Fibroblast of skin of left quadriceps (primary cell): Measurements from ENCODE around the gene TRPM1.

Source experiments
- DNase-seq, 2 experiments: peaks; one replicate each; pipeline ENCODE4 v3.0.0-alpha.2; 2013; ENCODE audit warnings: low read depth in 2 of 2

The TRPM1 gene

DNA sequence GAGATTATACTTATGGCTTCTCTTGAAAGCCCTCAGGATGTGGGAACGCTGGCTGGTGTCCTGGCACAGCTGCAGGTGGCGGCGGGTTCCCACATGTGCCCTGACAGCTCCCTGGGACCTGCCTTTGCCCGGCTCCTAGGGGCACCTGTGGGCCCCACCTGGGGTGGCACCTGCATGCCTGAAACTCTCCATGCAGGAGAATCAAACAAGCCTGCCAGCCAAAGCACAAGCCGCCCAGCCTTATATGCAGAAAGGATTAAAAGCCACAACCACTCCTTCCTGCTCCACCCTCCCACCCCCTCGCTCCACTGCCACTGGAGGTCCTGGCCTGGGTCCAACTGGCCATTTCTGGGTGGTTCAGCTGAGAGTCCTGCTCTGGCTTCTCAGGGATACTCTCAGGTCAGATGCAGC, 18.1 kb downstream of the TRPM1 start:
- DNase-seq = no peak

DNA sequence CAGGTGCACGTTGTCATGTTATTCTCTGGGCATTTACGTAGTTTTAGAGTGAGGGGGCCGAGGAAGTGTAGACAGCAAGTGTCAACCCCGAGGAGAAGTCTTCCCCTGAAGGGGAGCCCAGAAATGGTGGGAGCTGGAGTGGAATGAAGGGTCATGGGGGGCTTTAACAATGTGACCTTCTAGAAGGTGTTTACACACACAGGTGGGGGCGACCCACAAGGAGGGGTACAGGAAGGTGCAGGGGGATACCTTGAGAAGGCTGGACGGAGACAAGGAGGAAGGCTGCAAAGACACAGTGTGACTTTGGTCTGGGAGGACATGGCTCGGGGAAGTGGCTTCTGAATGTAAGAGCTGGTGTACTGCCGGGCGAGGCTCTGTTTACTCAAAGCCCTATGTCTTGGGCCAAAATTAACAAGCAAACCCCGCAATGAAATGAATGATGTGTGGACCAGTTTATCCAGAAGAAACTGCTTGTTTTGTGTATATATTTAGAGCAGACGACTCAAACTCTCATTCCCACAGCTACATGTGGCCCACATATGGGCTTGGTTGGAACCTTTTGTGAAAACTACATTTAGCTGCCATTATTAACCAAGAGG, 18.7 kb downstream of the TRPM1 start:
- DNase-seq = peak; percentile 38 to 39

DNA sequence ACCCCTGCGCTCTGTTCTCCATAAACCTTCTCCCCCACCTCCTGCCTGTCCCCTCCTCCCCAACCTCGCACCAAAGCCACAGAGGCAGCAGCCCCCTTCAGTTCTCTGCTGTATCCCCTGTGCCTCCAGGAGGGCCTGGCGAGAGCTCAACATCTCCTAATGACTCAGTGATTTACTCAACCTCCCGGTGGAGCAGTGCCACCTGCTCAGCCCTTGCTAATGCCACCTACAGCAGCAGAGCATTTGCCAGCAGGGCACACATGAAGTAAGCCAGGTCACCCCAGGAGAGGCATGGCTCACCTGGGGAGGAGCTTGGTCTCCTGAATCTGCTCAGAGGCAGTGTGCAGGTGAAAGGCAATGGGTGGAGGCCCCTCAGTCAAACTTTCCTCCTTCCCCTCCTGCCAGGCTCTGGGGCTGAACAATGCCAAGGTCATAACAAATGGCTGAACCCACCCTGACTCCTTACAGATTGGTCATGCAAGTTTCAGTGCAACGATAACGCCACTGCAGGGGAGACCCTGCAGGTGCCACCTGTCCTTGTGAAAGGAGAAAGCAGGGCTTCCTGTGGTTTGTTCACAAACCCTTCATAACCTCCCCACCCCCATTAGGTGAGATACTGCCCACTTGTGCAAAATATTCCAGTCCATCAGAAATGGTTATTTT, 19.8 kb downstream of the TRPM1 start:
- no peak for DNase-seq

DNA sequence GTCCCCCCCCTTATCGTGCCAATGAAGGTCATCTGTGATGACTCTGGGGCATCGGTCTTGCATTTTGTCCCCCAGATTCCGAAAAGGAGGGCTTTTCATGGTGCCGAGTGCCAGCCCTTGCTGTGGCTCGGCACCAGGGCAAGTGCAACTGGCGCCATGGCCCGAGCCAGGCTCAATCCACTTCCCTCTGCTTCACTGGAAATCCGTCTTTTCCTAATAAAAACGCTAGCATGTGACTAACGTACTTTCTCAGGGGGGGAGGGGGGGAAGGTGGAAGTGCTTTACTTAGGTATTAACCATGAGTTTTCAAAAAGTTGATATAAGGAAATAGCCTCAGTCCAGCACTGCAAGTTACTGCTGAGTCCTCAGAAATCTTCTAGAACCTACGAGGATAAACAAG, 20.5 kb downstream of the TRPM1 start:
- no peak for DNase-seq

DNA sequence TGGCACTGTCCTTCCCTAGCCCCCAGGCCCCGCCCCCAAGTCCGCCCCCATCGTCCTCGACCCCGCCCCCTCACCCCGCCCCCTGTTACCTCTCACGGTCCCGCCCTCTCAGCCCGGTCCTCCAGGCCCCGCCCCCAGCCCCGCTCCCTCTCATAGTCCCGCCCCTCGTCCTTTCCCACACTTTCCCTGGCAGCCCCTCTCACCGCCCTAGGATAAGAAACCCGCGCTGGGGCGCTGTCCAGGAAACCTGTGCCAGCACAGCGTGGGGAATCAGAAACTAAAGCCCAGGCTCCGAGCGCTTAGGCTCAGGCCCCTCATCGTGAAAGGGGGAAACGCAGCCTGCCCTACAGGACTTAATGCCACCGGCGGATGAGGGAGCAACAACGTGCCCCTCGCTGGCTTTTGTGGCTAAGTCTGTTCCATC, 20.9 kb downstream of the TRPM1 start:
- no peak for DNase-seq

DNA sequence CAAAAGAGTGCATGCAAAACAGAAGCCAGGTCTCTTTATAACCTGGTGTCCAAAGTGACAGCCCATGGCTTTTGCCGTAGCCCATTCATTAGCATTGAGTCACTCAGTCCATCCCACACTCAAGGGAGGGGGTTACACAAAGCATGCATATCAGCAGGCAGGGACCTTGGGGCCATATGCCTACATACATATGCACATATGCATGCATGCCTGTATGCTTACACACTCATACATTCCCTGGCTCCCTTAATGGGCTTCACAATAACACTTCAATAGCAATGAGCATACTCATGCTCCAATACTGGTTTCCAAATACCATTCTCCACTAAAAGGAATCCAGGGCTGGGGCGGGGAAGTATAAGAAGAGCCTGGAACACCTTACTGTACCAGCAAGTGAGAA, 22.0 kb downstream of the TRPM1 start:
- DNase-seq = peak; percentile 73 to 74

DNA sequence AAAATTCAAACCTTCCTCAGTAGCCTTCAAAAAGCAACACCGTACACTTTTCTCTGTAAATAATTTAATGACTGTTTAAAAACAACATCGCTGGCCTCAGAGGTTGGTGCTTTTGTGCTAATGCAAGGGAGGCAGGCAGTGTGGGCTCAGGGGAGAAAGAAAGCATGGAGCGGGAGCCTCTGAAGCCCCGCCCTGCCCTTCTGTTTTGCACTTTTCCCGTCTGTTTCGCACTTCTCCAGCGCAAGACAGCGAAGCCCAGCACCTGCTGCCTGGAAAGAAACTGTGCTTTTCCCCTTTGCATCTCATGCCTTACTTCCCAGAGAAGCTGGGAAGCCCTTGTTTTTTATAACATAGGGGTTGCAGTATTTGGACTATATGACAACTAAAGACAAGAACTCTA, 23.1 kb downstream of the TRPM1 start:
- no peak for DNase-seq

DNA sequence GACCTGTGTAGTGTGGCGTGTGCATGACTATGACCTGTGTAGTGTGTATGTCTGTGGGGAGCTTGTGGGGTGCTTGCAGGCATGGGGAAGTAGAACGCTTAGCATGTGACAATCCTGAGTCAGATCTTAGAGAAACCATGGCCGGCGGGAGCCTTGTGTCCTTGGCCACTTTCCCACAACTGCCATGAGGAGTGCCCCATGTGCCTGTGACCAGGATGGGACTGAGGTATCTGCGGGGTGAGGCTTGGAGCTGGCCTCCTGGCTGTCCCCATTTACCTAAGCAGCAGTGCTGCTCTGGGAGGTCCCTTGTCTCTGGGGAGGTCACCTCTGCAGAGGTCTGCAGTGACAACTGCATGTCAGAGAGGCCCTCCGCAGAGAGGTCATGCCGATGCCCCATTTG, 23.6 kb downstream of the TRPM1 start:
- no peak for DNase-seq

DNA sequence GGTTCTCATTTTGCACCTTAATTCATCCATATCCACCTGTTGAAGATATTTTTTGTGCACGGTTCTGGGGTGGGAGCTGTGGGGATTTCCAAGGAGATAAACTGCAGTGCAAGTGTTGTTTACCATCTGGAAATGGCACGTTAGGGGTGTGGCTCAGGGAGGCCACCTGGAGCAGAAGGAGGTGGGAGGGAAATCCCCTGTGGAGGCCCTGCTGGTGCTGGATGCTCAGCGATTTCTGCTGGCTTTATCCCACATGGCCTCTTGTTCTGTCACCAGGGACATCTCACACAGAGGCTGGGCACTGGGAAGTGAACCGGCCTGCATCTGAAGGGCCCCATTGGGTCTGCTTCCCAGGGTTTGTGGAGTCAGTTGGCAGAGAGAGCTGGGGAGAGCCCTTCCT, 24.3 kb downstream of the TRPM1 start:
- no peak for DNase-seq

DNA sequence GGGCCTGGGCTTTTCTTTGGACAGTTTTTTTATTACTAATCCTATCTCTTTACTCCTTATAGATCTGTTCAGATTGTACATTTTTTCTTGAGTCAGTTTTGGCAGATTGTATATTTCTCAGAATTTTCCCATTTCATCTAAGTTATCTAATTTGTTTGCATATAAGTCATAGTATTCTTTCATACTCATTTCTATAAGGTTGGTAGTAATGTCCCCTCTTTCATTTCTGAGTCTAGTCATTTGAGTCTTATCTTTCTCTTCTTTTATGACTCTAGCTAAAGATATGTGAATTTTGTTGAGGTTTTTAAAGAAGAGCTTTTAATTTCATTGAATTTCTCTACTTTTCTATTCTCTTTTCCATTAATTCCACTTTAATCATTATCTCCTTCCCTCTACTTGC, 27.2 kb downstream of the TRPM1 start:
- no peak for DNase-seq

DNA sequence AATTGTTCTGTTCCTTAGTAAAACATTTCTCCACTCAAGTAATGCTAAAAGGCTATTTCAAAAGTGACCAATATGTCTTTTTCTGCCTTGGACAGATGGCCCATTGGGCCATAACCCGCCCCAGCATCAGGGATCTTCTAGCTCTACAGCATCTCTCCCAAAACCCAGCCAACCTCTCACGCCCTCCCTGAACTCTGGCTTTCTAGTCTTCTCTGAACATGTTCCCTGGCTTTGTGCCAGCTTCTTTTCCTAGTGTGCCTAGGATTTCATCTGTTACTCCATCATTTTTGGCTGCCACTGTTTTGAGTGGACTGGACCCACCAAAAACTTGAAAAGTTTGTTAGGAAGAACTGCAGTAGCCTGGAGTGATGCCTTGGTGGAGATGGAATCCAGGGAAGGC, 30.7 kb downstream of the TRPM1 start:
- DNase-seq = no peak

DNA sequence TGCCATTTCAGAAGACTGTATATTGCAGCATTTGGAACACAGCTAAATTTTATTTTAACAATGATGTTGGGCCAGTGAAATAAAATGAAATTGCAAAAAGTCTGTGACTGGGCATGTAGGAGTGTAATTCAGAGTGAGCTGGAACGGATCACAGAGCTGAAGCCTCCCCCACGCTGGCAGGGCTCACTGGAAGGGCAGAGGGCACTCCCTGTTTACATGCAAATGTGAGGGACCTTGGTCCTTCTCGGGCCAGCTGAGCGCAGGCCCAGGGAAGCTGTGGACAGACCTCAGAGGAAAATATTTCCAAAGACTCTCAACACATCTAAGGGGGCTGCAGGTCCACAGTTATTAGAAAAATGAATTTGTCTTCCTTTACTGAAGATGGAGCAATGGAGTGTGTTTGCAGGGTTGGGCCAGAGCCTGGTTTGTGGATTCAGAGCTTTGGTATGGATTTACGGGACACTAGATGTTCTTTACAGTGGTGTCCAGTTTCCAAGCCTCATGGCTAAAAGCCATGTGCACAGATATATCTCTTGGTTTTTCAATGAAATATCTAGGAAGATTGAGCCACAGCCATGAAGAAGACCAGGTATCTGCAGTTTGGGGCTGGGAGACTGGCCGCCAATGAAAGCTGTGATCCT, 32.0 kb downstream of the TRPM1 start:
- DNase-seq = no peak

DNA sequence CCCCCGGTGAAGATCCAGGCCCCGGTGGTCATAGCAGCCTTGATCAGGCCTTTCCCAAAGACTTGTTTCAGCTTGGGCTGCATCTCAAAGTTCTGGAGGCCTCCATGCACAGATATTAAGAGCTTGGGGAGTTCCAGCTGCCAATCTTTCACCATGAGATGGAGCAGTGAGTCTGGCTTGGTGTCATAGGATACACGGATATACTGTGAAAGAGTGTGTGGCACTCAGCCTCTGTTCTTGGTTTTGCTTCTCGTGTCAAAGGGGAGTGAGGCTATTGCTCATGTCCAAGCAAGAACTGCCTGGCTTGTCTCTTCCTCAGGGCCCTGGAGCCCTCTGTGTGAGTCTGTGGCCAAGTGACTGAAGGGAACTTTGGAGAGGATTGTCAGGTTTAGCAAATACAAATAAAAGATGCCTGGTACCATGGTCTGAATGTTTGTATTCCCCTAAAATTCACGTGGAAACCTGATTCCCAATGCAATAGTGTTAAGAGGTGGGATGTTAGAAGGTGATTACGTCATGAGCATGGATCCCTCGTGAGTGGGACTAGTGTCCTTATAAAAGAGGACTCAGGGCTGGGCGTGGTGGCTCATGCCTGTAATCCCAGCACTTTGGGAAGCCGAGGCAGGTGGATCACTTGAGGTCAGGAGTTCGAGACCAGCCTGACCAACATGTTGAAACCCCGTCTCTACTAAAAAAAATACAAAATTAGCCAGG, 33.5 kb downstream of the TRPM1 start:
- no peak for DNase-seq

DNA sequence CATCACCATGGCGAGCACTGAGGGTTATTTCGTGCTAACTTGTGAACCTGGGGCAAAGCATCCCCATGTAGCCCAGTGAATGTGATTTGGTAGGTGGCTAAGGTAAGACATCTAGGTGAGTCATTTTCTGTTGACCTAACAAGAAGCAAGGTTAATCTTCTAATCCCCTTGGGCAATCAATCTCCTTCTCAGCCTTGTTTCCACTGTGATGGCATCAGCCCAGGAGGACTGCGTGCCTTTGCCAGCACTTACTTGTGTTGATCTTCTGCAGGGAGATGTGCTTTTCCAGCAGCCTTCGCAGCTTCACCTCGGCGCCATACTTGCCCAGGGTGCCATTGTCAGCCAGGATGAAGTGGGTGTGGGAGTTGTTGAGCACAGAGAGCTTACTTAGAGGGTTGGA, 35.7 kb downstream of the TRPM1 start:
- DNase-seq = no peak

DNA sequence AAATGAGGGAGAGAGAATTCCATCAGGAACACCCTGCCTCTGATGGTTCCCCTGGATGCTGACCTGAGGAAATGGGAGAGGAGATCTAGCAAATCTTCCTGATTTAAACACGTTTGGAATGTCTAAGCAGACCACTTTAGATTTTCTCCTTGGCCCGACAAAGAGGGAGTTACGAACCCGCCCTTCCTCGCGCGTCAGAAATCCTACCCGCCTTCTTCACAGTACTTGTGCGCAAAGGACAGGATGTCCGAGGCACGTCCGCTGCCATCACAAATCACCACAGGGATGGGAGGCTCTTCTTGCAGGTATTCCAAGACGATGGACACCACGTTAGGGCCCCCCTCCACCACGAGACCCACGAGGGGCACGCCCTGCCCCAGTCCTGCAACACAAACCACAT, 38.6 kb downstream of the TRPM1 start:
- no peak for DNase-seq

DNA sequence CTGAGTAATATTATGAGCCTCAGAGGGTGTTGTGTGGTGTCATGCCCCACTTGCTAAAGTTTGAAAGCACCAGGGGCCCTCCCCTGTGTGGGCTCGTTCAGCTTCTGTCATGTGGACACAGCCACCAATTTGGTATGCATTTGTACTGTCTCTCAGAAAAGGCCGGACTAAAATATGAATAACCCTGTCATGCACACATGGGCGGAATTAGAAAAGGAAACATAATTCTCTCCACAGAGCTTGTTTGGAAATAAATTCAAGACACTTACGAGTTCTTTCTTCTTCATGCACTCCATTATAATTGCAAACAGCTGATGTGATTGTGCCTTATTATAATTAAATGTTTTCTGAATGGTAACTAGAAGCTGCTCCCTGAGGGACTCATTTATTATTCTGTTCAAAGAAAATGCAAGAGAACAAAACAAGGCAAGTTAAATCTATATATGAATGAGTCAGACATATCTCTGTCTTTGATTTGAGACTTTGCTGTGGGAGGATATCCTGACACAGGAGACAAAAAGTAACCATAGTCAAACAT, 39.1 kb downstream of the TRPM1 start:
- peak; percentile 89 to 91 for DNase-seq

DNA sequence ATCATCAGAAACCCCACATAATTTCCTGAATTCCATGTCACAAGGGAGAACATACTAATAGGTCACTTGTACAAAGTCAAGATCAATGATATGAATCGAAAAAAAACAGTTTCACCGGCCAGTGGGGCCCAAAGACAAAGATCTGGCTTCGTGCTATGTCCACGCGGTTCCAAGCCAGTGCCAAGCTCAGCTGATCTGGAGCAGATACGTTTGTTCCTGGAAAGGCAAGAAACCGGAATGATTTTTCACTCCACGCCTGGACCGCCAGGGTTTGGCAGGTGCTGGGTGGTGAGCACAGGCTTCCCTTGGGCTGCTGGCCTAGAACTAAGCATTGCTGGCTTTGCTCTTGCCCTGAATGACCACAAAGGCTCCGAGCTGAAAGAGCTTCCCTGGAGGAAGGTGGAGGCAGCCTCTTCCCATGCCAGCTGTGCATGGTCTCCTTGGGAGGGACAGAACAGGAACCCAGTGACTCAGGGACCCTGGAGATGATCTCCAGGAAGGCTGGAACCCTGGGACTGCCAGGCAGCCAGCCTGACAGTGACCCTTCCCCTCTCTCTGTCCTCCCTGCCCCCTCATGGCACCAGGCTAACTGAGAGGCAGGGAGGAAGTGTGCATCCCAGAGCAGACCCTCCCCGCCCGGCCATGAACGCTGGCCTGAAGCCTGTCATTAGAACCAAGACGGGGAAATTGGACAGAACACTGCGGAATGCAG, 40.9 kb downstream of the TRPM1 start:
- no peak for DNase-seq

DNA sequence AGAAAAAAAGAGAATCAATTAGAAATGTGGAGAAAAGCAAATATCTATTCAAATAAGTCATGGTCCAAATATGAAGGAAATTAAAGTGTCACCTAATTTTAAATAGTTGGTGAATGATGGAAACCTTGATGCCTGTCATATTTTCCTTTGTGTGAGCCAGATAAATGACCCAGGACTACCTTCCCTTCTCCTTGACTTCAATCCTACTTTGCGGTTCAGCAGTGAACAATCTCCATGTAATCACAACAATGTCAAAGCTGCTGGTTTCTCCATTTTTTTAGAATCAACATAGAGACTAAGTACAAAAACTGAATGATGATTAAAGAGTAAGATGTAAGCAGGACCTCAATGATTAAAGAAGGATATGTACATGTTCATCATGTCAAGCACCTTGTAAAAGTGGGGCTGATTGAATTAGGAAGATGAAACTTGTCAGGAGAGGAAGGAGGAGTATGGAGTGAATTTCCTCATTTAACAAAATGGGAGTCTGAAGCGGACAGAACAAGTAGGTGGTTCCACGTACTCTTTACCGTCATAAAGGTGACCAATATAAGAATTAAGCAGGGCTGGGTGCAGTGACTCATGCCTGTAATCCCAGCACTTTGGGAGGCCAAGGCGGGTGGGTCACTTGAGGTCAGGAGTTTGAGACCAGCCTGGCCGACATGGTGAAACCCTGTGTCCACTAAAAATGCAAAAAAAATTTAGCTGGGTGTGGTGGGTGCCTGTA, 43.1 kb downstream of the TRPM1 start:
- no peak for DNase-seq

DNA sequence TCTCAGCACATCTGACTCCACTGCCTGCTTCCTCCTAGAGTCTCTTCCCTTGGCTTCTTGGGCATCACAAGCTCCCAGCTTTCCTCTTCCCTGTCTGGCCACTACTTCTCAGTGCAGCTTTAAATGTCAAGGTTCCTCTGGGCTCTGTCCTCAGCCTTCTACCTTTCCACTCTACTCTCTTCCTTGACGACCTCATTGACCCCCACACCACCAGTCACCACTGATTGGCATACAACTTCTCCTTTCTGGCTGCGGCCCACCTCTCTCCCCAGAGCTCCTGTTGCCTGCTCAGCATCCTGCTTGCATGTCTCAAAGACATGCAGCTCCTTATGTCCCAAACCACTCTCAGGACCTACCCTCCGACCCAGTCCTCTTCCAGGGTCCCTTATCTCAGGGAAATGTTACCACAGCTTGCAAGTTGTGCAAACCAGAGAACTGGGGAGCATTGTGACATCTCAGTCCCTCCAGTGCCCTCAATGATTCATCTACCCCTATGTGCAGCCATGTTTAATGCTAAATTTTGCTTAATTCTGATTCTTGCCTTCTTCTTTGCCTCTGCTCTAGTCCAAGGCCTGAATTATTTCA, 49.9 kb downstream of the TRPM1 start:
- no peak for DNase-seq

DNA sequence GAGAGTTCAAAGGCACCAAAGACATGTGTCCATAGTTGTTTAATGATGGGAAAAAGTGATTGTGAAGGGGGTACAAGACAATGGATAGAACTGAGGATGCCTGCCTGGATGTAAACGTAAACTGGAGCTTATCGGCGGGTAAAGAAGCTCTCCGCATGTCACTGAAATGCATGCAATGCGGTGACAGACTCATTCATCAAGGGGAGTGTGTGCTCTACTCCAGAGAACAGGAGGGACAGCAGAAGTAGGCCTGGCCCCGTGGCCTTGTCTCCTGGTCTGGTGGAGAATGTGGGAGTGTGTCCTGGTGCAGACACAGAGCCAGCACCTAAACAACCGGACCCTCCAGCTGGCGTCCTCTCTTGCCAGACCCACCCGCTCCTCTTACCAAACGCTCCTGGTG, 50.6 kb downstream of the TRPM1 start:
- DNase-seq = no peak
